ENCODE measurements around the gene ACVR2B.

Gene ACVR2B

GRCh38 chr3:38496131-38496910, 42.6 kb downstream of the ACVR2B start, which contains the start of gene EXOG:
Gene EXOG, plus strand, starts transcription at chr3:38496340. Its CDS starts 28 bp downstream, at chr3:38496368.
- DNase-seq (ENCODE audit: low spot score), result peak; percentile 96
- TF ChIP-seq, protein P1, sequence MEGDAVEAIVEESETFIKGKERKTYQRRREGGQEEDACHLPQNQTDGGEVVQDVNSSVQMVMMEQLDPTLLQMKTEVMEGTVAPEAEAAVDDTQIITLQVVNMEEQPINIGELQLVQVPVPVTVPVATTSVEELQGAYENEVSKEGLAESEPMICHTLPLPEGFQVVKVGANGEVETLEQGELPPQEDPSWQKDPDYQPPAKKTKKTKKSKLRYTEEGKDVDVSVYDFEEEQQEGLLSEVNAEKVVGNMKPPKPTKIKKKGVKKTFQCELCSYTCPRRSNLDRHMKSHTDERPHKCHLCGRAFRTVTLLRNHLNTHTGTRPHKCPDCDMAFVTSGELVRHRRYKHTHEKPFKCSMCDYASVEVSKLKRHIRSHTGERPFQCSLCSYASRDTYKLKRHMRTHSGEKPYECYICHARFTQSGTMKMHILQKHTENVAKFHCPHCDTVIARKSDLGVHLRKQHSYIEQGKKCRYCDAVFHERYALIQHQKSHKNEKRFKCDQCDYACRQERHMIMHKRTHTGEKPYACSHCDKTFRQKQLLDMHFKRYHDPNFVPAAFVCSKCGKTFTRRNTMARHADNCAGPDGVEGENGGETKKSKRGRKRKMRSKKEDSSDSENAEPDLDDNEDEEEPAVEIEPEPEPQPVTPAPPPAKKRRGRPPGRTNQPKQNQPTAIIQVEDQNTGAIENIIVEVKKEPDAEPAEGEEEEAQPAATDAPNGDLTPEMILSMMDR (IDR thresholded peaks at IDR 0.05; ENCODE audit: extremely low read depth, missing control alignments), result peak; percentile 79

DNA sequence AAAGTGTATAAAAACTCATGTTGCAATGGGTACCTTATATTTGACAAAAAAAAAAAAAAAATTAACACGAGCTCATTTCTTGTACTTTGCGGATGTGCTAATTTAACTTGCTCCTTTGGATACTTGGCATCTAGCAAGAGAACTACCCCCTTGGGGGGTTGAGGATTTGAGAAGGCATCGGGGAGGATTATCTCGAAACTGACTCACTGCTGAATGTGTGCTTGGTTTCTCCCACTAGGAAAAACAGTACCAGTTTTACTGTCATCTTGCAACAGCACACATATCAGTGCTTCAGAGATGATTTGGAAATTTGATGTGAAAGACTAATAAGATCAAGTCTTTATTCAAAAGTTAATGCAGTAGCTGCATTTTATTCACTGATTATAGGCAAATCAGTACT, 43.3 kb downstream of the ACVR2B start:
- TF ChIP-seq, protein P1 (IDR thresholded peaks at IDR 0.05; ENCODE audit: extremely low read depth, missing control alignments), result no peak
- no peak for DNase-seq (ENCODE audit: low spot score)

DNA sequence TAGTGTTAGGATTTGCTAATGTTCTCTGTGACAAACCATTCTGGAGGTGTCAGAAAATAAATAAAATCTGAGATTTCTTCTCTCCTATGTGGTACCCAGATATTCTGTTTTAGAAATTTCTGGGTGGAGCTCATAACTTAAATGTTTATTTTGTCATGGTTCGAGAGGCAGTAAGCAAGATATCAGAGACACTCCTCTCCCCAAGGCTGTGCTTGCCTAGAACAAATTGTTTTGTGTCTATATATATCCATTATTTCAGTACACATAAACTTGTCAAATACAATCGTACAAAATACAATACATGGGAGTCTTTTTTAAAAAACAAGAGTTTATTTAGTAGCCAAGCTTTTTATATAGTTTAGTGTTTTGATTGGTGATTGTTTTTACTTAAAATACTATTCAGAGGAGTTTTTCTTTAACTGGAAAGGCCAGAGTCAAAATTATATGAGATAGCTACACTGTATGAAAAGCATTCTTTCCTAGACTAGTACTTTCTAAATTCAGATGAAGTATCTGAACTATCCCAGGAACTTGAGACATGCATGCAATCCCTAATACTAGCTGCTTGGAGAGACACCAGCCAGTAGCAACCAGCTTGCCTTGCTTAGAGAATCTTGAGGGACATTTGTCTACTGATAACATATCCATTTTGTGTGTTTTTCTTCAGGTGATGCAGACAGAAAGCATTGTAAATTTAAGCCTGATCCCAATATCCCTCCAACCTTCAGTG, 47.2 kb downstream of the ACVR2B start:
- TF ChIP-seq, protein P1 (IDR thresholded peaks at IDR 0.05; ENCODE audit: extremely low read depth, missing control alignments), result no peak
- no peak for DNase-seq (ENCODE audit: low spot score)

- TF ChIP-seq, protein P1 (IDR thresholded peaks at IDR 0.05; ENCODE audit: extremely low read depth, missing control alignments), result no peak
- peak; percentile 49 for DNase-seq (ENCODE audit: low spot score)
Observed at GRCh38 chr3:38507120-38507519, 53.4 kb downstream of the ACVR2B start.

DNA sequence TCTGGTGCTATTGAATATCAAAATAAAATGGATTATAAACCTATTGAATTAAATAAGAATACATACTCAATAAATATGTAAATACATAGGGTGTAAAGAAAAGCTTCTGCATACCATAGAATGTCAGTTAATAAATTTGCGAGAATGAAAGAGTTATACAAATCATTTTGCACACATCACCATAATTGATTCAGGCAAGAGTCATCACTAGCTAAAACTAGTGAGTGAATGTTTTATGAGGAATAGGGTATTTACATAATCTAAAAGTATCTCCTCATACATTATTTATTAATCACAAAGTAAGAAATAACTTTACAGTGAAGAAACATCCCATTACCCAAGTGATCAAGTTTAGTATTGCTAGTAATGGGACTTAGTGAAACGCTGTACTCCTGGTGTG, 56.0 kb downstream of the ACVR2B start:
- TF ChIP-seq, protein P1 (IDR thresholded peaks at IDR 0.05; ENCODE audit: extremely low read depth, missing control alignments), result no peak
- DNase-seq (ENCODE audit: low spot score), result no peak

DNA sequence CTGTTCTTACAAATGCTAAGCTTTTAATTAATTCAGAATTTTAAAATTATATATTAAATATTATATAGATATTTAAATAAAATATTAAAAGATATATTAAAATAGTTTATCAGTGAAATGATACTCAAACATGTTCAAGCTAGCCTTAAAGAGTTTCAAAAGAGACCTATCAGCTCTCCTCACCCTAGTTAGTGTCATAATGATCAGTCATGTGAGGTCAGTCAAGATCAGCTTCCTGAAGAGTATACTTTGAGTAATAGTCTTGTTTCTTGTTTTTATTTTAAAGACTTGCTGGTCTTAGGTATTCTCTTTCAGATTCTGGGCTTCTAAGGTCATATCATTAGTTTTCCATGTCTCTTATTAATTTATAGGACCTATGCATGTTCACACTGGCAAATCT, 56.9 kb downstream of the ACVR2B start:
- DNase-seq (ENCODE audit: low spot score), result no peak
- TF ChIP-seq, protein P1 (IDR thresholded peaks at IDR 0.05; ENCODE audit: extremely low read depth, missing control alignments), result no peak

DNA sequence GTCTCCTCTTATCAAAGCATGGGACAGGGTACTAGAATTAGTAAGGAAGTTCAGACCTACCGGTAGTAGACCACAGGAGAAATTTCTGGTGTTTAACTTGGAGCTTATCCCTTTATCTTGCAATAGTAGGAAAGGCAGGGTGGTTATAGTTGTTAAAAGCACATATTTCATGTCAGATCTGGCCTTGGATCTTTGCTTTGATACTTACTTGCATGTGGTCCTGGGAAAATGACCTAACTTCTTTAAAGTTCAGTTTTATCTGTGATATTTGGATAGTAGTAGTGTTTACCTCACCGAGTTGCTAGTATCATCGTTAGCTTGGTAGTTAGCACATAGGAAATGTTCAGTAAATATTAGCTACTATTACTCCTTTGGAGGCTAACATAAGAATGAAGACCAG, 57.9 kb downstream of the ACVR2B start:
- TF ChIP-seq, protein P1 (IDR thresholded peaks at IDR 0.05; ENCODE audit: extremely low read depth, missing control alignments), result no peak
- DNase-seq (ENCODE audit: low spot score), result no peak

Data from GM20000 (cell line).